Mononuclear cell (primary cell): Measurements from ENCODE around the gene PLIN3. TPM values are rescaled to one million over a fixed set of nuclear protein-coding genes. Genes with fewer than 3 reads are reported as not detected.
"Not testable (repeated sequence)": the region's sequence is repeated elsewhere in the genome, so short reads cannot be mapped to it uniquely, and the experiment has no call there.

Experiments
- H3K27me3 ChIP-seq: 2 replicates; pipeline ENCODE4 v1.6.0; 2011; ENCODE audit warnings: low read length, control low read depth; ENCODE audit not compliant: insufficient read depth
- H3K4me1 ChIP-seq: 2 replicates; pipeline ENCODE4 v1.5.1; 2011; ENCODE audit warnings: mild to moderate bottlenecking, low read length, control low read depth; ENCODE audit not compliant: insufficient read depth
- H3K4me3 ChIP-seq: 2 replicates; pipeline ENCODE4 v1.5.1; 2011; ENCODE audit warnings: mild to moderate bottlenecking, low read length, moderate library complexity
- H3K9me3 ChIP-seq: 2 replicates; pipeline ENCODE4 v1.5.1; 2011; ENCODE audit warnings: low read depth, mild to moderate bottlenecking, control low read depth, low read length
- total RNA-seq: library from RNA; depleted of rRNA; stranded (reverse); fragments of >200 nt; gene quantifications from one replicate; pipeline ENCODE4 v1.2.3, GENCODE V29; 2012

The PLIN3 gene
- total RNA-seq, 1 donor, result 44.1 TPM

DNA sequence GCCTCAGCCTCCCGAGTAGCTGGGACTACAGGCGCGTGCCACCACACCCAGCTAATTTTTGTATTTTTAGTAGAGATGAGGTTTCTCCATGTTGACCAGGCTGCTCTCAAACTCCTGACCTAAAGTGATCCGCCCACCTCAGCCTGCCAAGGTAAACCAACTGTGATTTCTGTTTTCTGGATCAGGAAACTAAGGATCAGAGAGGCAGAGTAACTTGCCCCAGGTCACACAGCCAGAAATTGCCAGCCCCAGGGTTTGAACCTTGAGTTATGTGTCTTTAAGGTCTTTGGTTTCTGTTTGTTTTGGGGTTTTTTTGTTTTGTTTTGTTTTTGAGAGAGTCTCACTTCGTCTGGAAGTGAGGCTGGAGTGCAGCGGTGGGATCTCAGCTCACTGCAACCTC is 4.2 kb upstream of the PLIN3 start:
- Histone ChIP-seq H3K9me3 (no peaks in the 10 kb centered on the region), H3K27me3 (no peaks in the 10 kb centered on the region), H3K4me1 (peaks cover 39% of the 10 kb centered on the region), H3K4me3 (no peak overlapping the region)

DNA sequence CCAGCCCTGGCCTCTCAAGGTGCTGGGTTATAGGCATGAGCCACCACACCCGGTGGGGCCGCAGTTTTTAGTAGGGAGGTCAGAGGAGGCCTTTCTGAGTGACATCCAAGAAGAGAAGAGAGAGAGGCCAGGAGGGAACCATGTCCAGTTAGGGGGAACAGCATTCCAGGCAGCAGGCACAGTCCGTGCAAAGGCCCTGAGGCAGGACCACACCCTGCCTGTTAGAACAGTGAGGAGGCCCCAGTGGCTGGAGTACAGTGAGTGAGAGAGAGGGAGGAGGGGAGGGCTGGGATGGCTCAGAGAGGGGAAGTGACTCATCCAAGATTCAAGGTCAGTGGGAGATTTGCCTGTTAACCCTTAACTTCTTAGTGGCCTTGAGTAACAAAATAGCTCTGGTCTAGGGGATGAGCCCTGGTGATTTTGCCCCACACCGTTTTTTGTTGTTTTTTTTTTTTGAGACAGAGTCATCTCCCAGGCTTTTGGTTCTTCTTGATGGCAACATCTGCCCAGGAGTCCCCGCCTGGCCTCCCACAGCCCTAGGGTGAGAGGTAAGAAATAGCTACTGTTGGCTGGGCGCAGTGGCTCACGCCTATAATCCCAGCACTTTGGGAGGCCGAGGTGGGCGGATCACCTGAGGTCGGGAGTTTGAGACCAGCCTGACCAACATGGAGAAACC is 2.7 kb upstream of the PLIN3 start:
- Histone ChIP-seq H3K4me1 (peaks cover 47% of the 10 kb centered on the region), H3K27me3 (no peaks in the 10 kb centered on the region), H3K4me3 (no peak overlapping the region), H3K9me3 (no peaks in the 10 kb centered on the region)

DNA sequence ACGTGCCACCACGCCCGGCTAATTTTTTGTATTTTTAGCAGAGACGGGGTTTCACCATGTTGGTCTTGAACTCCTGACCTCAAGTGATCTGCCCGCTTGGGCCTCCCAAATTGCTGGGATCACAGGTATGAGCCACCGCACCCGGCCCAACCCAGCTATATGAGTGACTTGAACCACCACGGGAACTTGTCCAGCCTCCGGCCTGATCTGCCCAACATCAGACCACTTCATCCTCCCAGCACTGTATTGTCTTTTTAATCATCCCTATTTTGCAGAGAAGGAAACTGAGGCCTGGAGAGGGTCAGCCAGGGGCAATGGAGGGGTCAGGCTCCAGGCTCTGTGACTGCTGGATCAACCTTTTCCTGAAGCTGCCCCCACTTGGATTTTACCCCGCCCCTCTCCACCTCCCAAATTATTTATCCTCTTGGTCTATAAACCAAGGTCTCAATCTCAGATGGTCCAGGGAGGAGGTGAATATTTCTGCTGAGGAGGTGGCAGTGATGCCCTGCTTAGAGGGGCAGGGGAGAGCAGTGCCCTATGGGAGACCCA is 893 bp upstream of the PLIN3 start:
- H3K4me1 ChIP-seq, result peaks cover 47% of the 10 kb centered on the region
- H3K4me3 ChIP-seq, result no peak overlapping the region
- H3K9me3 ChIP-seq, result no peaks in the 10 kb centered on the region
- no peaks in the 10 kb centered on the region for H3K27me3 ChIP-seq

DNA sequence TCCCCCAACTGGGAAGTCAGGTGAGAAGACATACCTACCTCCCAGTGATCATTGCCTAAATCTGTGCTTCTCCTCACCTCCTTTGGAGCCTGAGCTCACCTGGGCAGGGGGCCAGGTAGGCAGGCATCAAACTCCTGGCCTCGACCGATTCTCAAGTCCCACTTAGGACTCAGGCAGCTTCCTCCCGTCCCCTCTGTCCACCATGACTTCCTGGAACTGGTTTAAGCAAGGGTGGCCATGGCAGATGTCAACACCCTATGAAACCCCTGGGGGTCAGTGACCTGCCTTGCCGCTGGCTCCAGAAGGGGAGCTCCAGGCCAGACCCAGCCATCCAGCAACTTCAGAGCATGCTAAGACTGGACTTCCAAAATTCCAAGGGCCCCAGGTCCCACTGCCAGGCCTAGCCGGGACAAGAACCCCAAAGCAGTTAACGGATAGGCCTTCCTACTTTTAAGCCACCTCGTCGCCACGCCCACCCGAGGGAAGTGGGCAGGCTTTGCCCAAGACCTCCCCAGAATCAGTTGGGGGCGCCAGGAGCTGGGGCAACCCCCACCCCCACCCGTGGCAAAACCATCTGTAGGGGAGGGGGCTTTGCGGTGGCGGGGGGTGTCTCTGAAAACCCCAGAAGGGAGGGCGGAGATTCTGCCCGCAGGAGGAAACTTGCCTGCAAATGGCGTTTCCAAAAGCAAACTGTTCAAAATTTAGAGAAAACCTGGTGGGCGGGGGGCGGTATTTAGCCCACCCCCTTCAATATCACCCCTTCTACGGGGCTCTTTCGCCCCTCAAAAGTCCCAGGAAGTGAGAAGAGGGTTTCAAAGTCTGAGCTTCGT is 657 bp downstream of the PLIN3 start:
- Histone ChIP-seq H3K4me1 (peaks cover 47% of the 10 kb centered on the region), H3K9me3 (no peaks in the 10 kb centered on the region), H3K27me3 (no peaks in the 10 kb centered on the region), H3K4me3 (peak overlapping the region; percentile 78)

DNA sequence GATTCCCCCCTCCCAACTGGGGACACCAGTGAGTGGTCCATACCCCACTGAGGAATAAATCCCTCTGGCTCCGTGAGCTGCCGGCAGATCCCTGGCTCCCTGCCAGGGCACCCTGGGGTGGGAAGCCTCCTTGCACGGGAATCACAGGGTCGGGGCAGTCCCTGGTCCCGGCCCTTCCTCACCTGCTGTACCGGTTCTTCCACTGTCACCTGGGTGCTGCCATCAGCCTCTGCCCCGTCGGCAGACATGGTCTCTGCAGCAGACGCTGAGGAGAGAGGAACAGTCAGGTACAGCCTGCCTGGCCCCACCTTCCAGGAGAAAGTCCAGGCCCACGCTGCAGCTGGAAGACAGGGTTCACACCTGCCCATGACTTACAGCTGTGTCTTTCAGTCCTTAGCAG is 6.3 kb downstream of the PLIN3 start:
- Histone ChIP-seq H3K9me3 (no peaks in the 10 kb centered on the region), H3K4me1 (peaks cover 2% of the 10 kb centered on the region), H3K27me3 (no peaks in the 10 kb centered on the region), H3K4me3 (no peak overlapping the region)

DNA sequence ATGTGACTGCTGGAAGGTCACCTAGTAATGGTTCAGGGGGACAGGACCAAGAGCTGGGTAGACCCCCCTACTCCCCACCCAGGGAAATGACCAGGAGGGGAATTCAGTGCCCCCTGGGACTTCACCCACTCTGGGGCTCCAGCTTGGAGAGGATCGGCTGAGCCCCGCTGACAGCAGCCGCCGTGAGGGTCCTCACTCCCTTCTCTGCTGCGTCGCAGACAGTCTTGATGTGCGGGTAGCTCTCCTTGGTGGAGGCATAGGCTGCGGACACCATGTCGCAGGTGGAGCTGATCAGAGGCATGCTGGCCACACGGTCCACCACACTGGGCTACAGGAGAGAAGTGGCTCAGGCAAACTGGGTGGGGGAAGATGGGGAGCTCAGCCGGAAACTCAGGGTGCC is 7.8 kb downstream of the PLIN3 start:
- no peaks in the 10 kb centered on the region for H3K27me3 ChIP-seq
- H3K9me3 ChIP-seq, result no peaks in the 10 kb centered on the region
- H3K4me3 ChIP-seq, result no peak overlapping the region
- H3K4me1 ChIP-seq, result no peaks in the 10 kb centered on the region

DNA sequence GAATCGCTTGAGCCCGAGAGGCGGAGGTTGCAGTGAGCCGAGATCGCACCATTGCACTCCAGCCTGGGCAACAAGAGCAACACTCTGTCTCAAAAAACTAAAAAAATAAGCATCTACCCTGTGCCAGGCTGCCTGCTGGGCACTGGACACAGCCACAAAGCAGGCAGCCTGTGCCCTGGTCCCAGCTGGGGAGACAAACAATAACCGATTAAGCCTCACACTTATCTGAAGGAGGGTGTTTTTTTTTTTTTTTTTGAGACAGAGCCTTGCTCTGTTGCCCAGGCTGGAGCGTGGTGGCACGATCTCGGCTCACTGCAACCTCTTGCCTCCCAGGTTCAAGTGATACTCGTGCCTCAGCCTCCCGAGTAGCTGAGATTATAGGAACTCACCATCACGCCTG is 11.0 kb downstream of the PLIN3 start:
- H3K4me1 ChIP-seq, H3K9me3 ChIP-seq, H3K27me3 ChIP-seq, H3K4me3 ChIP-seq: not testable (repeated sequence)

DNA sequence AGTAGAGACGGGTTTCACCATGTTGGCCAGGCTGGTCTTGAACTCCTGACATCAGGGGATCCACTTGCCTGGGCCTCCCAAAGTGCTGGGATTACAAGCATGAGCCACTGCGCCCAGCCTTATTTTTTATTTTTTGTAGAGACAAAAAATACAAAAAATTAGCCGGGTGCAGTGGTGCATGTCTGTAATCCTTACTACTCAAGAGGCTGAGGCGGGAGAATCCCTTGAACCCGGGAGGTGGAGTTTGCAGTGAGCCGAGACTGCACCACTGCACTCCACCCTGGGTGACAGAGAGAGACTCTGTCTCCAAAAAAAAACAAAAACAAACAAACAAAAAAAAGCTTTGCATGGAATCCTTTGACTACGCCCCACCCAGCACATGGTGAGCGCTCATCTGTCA is 14.0 kb downstream of the PLIN3 start:
- not testable (repeated sequence) for H3K4me1 ChIP-seq, H3K9me3 ChIP-seq, H3K4me3 ChIP-seq, H3K27me3 ChIP-seq

DNA sequence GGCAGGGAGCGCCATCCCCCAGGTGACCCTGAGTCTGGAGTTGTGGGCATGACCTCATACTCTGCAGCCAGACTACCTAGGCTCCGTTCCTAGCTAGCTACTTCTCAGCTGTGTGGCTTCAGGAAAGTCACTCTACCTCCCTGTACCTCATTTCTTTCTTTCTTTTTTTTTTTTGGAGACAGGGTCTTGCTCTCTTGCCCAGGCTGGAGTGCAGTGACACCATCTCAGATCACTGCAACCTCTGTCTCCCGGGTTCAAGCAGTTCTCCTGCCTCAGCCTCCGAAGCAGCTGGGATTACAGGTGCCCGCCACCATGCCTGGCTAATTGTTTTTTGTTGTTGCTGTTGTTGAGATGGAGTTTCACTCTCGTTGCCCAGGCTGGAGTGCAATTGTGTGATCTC is 15.0 kb downstream of the PLIN3 start:
- H3K27me3 ChIP-seq, result no peaks in the 10 kb centered on the region
- no peaks in the 10 kb centered on the region for H3K9me3 ChIP-seq
- H3K4me3 ChIP-seq, result no peak overlapping the region
- H3K4me1 ChIP-seq, result no peaks in the 10 kb centered on the region

DNA sequence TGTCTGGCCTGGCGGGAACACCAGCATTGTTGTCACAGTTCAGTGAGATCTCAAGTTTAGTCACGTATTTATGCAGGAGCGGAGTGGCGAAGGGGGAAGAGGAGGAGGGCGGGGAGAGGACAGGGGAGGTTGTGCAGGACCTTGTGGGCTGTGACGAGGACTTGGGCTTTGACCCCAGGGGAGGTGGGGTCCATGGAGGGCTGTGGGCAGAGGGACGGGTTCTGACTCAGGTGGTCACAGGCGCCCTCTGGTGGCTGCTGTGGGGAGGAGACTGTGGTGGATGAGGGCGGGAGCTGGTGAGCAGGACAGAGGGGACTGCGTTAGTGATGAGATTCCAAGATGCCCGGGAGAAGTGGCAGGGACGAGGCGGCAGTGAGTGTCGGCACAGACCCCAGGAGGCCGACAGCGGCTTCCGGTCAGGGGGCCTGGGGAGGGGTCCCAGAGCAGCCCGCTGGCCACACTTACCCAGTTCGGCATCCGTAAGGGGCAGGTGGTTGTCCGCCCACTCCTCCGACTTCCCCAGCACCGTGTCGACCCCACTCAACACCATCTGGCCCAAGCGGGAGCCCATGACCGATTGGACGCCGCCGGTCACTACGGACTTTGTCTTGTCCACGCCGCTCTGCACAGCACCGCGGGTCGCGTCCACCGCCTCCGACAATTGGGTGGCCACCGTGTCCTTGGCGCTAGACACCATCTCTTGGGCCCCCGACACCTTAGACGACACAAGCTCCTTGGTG is 15.7 kb downstream of the PLIN3 start:
- H3K27me3 ChIP-seq, result no peaks in the 10 kb centered on the region
- H3K4me1 ChIP-seq, result no peaks in the 10 kb centered on the region
- H3K4me3 ChIP-seq, result no peak overlapping the region
- no peaks in the 10 kb centered on the region for H3K9me3 ChIP-seq

DNA sequence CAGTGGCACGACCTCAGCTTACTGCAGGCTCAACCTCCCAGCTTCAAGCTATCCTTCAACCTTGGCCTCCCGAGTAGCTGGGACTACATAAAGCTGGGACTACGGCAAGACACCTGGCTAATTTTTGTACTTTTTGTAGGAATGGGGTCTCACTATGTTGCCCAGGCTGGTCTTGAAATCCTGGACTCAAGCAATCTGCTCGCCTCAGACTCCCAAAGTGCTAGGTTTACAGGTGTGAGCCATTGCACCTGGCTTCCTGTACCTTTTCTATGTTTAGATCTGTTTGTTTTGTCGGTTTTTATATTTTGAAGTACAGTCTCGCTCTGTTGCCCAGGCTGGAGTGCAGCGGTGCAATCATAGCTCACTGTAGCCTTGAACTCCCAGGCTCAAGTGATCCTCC is 18.4 kb downstream of the PLIN3 start:
- no peaks in the 10 kb centered on the region for H3K4me1 ChIP-seq
- H3K4me3 ChIP-seq, result no peak overlapping the region

DNA sequence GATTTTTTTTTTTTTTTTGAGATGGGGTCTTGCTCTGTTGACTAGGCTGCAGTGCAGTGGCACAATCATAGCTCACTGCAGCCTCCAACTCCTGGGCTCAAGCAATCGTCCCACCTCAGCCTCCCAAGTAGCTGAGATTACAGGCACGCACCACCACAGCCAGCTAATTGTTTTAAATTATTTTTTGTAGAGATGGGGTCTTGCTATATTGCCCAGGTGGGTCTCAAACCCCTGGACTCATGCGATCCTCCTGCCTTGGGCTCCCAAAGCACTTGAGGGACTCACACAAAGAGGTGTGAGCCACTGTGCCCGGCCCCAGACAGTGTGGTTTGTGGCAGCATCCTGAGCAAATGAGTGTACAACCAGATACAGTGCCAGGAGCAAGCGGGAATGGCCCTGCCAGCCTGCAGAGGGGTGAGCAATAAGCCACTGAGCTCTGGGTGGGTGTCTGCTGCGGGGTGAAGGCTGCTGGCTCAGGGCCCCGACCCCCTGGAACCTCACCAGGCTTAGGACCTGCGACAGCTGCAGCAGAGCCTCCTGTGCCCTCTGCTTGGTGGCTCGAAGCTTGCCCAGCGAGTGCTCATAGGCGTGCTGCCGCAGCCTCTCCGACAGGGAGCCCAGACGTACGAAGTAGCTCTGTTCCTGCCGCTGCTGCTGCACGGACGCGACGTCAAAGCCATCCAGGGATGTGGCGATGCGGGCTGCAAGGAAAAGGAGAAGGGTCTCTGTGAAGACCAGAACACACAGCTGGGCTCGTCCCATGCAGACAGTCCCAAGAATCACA is 20.1 kb downstream of the PLIN3 start:
- Histone ChIP-seq H3K27me3 (no peaks in the 10 kb centered on the region), H3K4me1 (no peaks in the 10 kb centered on the region), H3K9me3 (no peaks in the 10 kb centered on the region), H3K4me3 (no peak overlapping the region)

More for the DNA sequence above, 18.4 kb downstream of the PLIN3 start:
- no peaks in the 10 kb centered on the region for H3K27me3 ChIP-seq
- no peaks in the 10 kb centered on the region for H3K9me3 ChIP-seq

DNA sequence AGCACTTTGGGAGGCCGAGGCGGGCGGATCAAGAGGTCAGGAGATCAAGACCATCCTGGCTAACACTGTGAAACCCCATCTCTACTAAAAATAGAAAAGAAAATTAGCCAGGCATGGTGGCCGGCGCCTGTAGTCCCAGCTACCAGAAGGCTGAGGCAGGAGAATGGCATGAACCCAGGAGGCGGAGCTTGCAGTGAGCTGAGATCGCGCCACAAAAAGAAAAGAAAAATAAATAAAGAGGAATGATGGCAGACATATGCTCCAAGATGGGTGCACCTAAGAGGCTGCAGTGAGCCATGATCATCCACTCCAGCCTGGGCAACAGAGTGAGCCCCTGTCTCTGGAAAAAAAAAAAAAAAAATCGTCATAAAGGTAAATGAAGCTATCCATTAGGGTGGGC is 21.5 kb downstream of the PLIN3 start:
- H3K9me3 ChIP-seq, H3K27me3 ChIP-seq, H3K4me3 ChIP-seq: not testable (repeated sequence)
- peaks cover 11% of the 10 kb centered on the region for H3K4me1 ChIP-seq

DNA sequence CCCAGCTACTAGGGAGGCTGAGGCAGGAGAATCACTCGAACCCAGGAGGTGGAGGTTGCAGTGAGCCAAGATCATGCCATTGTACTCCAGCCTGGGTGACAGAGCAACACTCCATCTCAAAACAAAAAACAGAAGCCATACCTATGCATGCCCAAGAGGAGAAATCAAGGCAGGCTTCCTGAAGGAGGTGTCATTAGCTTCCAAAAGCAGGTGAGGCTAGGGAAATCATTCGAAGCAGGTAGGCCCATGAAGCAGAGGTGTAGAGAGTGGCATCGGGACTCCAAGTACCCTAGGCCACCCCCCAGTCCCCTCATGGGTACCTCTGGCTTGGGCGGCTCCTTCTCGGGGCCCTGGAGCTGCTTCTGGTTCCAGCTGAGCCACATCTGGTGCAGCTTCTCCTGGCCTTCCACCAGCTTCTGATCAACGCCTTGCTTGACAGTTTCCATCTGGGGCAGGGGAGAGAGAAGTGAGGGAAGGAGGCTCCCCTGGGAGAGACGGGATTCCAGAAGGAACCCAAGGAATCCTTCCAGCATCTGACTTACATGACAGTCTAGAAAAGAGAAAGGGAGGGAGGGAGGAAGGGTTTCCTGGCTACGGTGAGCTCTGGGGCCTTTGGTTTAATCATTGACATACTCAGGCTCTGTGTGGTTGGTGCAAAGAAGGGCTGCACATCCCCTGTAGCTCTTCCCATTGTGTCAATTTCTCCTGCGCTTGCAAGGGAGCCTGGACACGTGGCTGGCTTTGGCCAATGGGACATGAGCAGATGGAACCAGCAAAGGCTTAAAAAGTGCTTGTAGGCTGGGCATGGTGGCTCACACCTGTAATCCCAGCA is 22.9 kb downstream of the PLIN3 start:
- Histone ChIP-seq H3K9me3 (no peaks in the 10 kb centered on the region), H3K4me1 (peaks cover 21% of the 10 kb centered on the region), H3K4me3 (no peak overlapping the region), H3K27me3 (no peaks in the 10 kb centered on the region)
